Measurements from ENCODE around the gene PTPRG. TPM values are rescaled to one million over a fixed set of nuclear protein-coding genes. Genes with fewer than 3 reads are reported as not detected.

Gene PTPRG
- total and polyA plus RNA-seq, 12 donors = 6.3 to 119 (median 72.2) TPM

DNA sequence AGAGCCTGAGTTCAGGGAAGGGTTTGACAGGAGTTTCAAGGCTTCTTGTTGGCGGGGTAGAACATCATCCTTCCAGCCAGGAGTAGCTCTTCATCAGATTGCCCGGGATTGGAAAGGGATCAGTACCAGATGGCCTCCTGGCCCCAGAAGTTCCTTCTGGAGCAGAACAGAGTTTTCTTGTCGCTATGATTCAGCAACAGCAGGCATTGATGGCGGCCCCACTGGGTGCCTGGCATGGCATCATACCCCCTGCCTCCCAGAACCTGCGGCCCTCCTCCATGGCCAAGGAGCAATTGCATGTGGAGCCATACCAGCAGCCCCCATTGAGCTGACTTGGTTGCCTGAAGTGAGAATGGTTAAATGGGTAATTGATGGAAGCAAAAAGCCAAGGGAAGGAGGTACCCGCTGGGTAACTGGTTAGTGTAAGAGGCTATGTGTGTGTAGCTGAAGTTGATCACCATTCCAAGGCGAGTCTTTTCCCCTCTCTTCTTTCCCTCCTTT, 305.6 kb downstream of the PTPRG start:
- no peaks in the 10 kb centered on the region for H3K36me3 ChIP-seq (replicated peaks in 1 of 2)
- TF ChIP-seq, protein P1, sequence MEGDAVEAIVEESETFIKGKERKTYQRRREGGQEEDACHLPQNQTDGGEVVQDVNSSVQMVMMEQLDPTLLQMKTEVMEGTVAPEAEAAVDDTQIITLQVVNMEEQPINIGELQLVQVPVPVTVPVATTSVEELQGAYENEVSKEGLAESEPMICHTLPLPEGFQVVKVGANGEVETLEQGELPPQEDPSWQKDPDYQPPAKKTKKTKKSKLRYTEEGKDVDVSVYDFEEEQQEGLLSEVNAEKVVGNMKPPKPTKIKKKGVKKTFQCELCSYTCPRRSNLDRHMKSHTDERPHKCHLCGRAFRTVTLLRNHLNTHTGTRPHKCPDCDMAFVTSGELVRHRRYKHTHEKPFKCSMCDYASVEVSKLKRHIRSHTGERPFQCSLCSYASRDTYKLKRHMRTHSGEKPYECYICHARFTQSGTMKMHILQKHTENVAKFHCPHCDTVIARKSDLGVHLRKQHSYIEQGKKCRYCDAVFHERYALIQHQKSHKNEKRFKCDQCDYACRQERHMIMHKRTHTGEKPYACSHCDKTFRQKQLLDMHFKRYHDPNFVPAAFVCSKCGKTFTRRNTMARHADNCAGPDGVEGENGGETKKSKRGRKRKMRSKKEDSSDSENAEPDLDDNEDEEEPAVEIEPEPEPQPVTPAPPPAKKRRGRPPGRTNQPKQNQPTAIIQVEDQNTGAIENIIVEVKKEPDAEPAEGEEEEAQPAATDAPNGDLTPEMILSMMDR (IDR thresholded peaks at IDR 0.05) = no peak
- TF ChIP-seq POLR2A (IDR thresholded peaks at IDR 0.05) = no peak
- H3K27me3 ChIP-seq = no peaks in the 10 kb centered on the region
- H3K4me1 ChIP-seq (replicated peaks in 1 of 2) = peaks cover 0 to 6% of the 10 kb centered on the region in 2 donors
- intact Hi-C loops (cut with DNase I) = loop anchor here in 1 of 2 donors (10.0 kb wide), 1 partner anchor 318 kb away; no protein-coding TSS in a partner anchor
- no peak overlapping the region for H3K27ac ChIP-seq
- DNase-seq = no peak
- H3K9me3 ChIP-seq (replicated peaks in 1 of 3) = no peaks in the 10 kb centered on the region
- no peak overlapping the region for H3K4me3 ChIP-seq
- 89 to 98% (median 95%) methylated on average over 4 to 7 of the region's 7 CpGs for WGBS, 4 donors

DNA sequence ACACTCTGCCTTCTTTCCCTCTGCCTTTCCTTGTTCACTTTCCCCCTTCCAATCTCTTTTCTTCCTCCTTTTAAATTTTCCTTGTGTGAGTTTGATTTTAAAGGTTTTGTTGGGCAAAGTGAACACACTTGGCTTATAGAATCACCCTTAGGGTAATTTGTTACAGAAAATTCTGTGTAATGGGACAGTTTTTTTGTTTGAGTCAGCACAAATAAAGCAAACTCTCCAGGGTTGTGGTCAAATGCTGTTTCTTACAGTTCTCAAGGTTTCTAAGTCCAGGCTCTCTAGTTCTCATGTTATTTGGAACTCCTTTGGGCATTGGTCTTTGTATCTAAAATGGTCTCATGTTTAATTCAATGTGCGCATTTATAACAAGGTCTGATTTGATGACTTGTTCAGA, 307.1 kb downstream of the PTPRG start:
- peaks cover 0 to 6% of the 10 kb centered on the region in 2 donors for H3K4me1 ChIP-seq (replicated peaks in 1 of 2)
- H3K4me3 ChIP-seq = no peak overlapping the region
- no peaks in the 10 kb centered on the region for H3K36me3 ChIP-seq (replicated peaks in 1 of 2)
- intact Hi-C loops (cut with DNase I) = loop anchor here in 1 of 2 donors (10.0 kb wide), 1 partner anchor 316 kb away; no protein-coding TSS in a partner anchor
- 90 to 97% (median 94%) methylated on average over 1 of the region's 1 CpG for WGBS, 4 donors
- H3K9me3 ChIP-seq (replicated peaks in 1 of 3) = no peaks in the 10 kb centered on the region
- DNase-seq = no peak
- no peaks in the 10 kb centered on the region for H3K27me3 ChIP-seq
- no peak for TF ChIP-seq POLR2A (IDR thresholded peaks at IDR 0.05)
- TF ChIP-seq, protein P1 (IDR thresholded peaks at IDR 0.05) = no peak
- no peak overlapping the region for H3K27ac ChIP-seq

DNA sequence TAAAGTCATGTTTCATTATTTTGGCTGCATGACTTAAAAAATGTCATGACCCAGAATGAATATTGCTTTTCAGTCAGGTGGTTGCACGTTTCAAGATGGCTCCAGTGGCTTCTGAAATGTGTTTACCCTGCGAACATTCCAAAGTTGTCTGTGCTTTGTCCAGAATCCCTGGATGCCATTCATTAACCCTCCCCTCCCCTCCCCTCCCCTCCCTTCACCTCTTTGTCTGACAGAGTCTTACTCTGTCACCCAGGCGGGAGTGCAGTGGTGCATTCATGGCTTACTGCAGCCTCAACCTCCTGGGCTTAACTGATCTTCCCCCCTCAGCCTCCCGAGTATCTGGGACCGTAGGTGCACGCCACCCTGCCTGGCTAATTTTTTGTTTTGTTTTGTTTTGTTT, 308.0 kb downstream of the PTPRG start:
- H3K4me1 ChIP-seq (replicated peaks in 1 of 2) = peaks cover 0 to 6% of the 10 kb centered on the region in 2 donors
- WGBS, 4 donors = 84 to 92% (median 90%) methylated on average over 6 of the region's 6 CpGs
- H3K36me3 ChIP-seq (replicated peaks in 1 of 2) = no peaks in the 10 kb centered on the region
- DNase-seq = no peak
- no peaks in the 10 kb centered on the region for H3K27me3 ChIP-seq
- intact Hi-C loops (cut with DNase I) = loop anchor here in 1 of 2 donors (10.0 kb wide), 1 partner anchor 315 kb away; no protein-coding TSS in a partner anchor
- H3K4me3 ChIP-seq = no peak overlapping the region
- TF ChIP-seq, protein P1 (IDR thresholded peaks at IDR 0.05) = no peak
- no peak for TF ChIP-seq POLR2A (IDR thresholded peaks at IDR 0.05)
- H3K27ac ChIP-seq = no peak overlapping the region
- H3K9me3 ChIP-seq (replicated peaks in 1 of 3) = no peaks in the 10 kb centered on the region

DNA sequence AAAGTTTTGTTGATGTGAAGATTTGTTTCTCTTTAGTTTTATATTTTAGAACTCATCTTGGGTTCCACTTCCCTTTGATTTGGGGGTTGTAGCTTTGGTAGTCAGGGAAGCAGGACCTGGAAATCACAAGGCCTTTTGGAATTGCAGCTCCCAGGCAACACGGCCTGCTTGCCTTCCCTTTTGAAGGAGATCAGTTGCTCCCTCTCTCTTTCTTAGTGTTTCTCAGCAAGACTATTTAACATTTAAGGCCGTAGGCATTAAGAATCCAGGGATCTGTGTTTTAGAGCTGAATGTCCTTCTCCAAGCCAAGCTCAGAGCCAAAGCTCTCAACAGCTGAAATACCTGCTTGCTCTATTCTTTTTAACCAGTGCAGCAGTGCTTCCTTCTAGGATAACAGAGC, 310.3 kb downstream of the PTPRG start:
- 80 to 94% (median 84%) methylated on average over 2 of the region's 2 CpGs for WGBS, 4 donors
- Histone ChIP-seq H3K4me3 (no peak overlapping the region), H3K36me3 (replicated peaks in 1 of 2) (no peaks in the 10 kb centered on the region), H3K27me3 (no peaks in the 10 kb centered on the region), H3K27ac (no peak overlapping the region), H3K4me1 (replicated peaks in 1 of 2) (no peaks in the 10 kb centered on the region), H3K9me3 (replicated peaks in 1 of 3) (no peaks in the 10 kb centered on the region)
- no peak for DNase-seq
- TF ChIP-seq POLR2A (IDR thresholded peaks at IDR 0.05) = no peak
- TF ChIP-seq, protein P1 (IDR thresholded peaks at IDR 0.05) = no peak
- intact Hi-C loops (cut with DNase I) = no loop called here

Data from adrenal gland (tissue), 12 donors.